Measurements from ENCODE around the gene WDR7.
A peak's percentile ranks its signal among the peaks of the same experiment; 100 is the strongest.

The WDR7 gene

GRCh38 chr18:56910967-56911366 is 259.8 kb downstream of the WDR7 start:
- no peak for TF ChIP-seq CTCF (IDR thresholded peaks at IDR 0.05; ENCODE audit: insufficient read depth, low read depth, low read length, missing control alignments)
- no peak for DNase-seq (ENCODE audit: low read depth)

GRCh38 chr18:56913941-56914340 is 262.8 kb downstream of the WDR7 start:
- no peak for DNase-seq (ENCODE audit: low read depth)
- TF ChIP-seq CTCF (IDR thresholded peaks at IDR 0.05; ENCODE audit: insufficient read depth, low read depth, low read length, missing control alignments) = no peak
- H3K4me3 ChIP-seq (ENCODE audit: low read depth, low read length) = no peak overlapping the region

More at GRCh38 chr18:56910967-56911366, 259.8 kb downstream of the WDR7 start:
- H3K4me3 ChIP-seq (ENCODE audit: low read depth, low read length) = no peak overlapping the region

GRCh38 chr18:56919190-56919589 is 268.0 kb downstream of the WDR7 start:
- DNase-seq (ENCODE audit: low read depth) = no peak
- no peak overlapping the region for H3K4me3 ChIP-seq (ENCODE audit: low read depth, low read length)
- TF ChIP-seq CTCF (IDR thresholded peaks at IDR 0.05; ENCODE audit: insufficient read depth, low read depth, low read length, missing control alignments) = no peak

GRCh38 chr18:56921896-56922480 is 270.8 kb downstream of the WDR7 start:
- no peak for TF ChIP-seq CTCF (IDR thresholded peaks at IDR 0.05; ENCODE audit: insufficient read depth, low read depth, low read length, missing control alignments)
- no peak overlapping the region for H3K4me3 ChIP-seq (ENCODE audit: low read depth, low read length)
- DNase-seq (ENCODE audit: low read depth) = peak; percentile 38

- no peak overlapping the region for H3K4me3 ChIP-seq (ENCODE audit: low read depth, low read length)
- DNase-seq (ENCODE audit: low read depth) = no peak
- TF ChIP-seq CTCF (IDR thresholded peaks at IDR 0.05; ENCODE audit: insufficient read depth, low read depth, low read length, missing control alignments) = no peak
Measured at GRCh38 chr18:56926734-56927133, 275.6 kb downstream of the WDR7 start.

- no peak overlapping the region for H3K4me3 ChIP-seq (ENCODE audit: low read depth, low read length)
- TF ChIP-seq CTCF (IDR thresholded peaks at IDR 0.05; ENCODE audit: insufficient read depth, low read depth, low read length, missing control alignments) = no peak
- DNase-seq (ENCODE audit: low read depth) = no peak
Measured at GRCh38 chr18:56927786-56928185, 276.6 kb downstream of the WDR7 start.

- DNase-seq (ENCODE audit: low read depth) = no peak
- TF ChIP-seq CTCF (IDR thresholded peaks at IDR 0.05; ENCODE audit: insufficient read depth, low read depth, low read length, missing control alignments) = no peak
Measured at GRCh38 chr18:56929886-56930285, 278.7 kb downstream of the WDR7 start.

More at GRCh38 chr18:56929886-56930285, 278.7 kb downstream of the WDR7 start:
- H3K4me3 ChIP-seq (ENCODE audit: low read depth, low read length) = no peak overlapping the region
